Measurements from ENCODE around the gene LMX1A.

LMX1A gene

GRCh38 chr1:165367375-165367993, 11.0 kb upstream of the LMX1A start:
- peak; percentile 79 for DNase-seq (ENCODE audit: low spot score)

- DNase-seq (ENCODE audit: low spot score), result peak; percentile 17
Measured at GRCh38 chr1:165365341-165365740, 8.8 kb upstream of the LMX1A start.

DNA sequence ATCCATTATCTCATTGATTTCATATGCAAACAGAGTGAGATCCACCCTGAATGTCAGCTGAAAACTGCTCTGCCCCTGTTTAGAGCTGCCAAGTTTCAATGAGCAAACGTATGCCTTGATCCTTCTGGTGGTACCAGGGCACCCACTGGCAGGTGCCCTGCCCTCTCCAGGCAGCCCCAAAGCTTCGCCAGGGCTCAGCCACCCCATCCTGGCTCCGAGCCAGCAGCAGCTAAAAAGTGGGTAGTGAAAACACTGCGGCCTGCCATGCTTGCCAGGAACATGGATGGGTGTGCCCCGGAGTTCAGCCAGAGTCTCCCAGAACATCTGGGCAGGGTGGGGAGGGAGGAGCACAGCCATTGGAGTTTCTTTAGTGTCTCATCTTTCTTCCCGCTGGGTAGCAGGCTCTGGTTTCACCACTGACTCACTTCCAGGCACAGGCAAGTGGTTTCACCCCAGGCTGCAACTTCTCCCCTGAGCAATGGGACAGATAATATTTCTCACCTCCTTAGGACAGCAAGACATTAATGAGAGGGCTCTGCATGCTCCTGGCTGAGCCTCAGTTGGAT, 8.1 kb upstream of the LMX1A start:
- DNase-seq (ENCODE audit: low spot score), result peak; percentile 63

- DNase-seq (ENCODE audit: low spot score), result no peak
Measured at GRCh38 chr1:165356876-165357275, 361 bp upstream of the LMX1A start.

GRCh38 chr1:165355139-165355976, 1.2 kb downstream of the LMX1A start:
- DNase-seq (ENCODE audit: low spot score), result no peak

DNA sequence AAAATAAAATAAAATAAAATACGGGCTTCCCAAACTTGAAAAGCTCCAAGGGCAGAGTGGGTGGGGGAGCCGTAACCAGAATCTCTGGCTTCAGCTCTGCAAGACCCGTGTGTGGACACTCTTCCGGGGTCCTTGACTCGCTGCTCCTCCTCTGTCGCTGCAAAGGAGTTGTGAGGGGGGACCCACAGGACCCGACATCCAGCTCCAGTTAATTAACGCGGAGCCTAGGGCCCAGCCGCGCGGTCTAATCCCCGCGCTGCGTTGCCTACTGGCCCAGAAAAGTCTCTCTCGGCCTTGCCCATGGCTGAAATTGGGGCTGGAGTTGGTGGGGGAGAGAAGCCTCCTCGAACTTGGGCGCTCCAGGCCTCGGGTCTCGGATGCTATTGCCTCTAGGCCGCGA, 1.8 kb downstream of the LMX1A start:
- no peak for DNase-seq (ENCODE audit: low spot score)

DNA sequence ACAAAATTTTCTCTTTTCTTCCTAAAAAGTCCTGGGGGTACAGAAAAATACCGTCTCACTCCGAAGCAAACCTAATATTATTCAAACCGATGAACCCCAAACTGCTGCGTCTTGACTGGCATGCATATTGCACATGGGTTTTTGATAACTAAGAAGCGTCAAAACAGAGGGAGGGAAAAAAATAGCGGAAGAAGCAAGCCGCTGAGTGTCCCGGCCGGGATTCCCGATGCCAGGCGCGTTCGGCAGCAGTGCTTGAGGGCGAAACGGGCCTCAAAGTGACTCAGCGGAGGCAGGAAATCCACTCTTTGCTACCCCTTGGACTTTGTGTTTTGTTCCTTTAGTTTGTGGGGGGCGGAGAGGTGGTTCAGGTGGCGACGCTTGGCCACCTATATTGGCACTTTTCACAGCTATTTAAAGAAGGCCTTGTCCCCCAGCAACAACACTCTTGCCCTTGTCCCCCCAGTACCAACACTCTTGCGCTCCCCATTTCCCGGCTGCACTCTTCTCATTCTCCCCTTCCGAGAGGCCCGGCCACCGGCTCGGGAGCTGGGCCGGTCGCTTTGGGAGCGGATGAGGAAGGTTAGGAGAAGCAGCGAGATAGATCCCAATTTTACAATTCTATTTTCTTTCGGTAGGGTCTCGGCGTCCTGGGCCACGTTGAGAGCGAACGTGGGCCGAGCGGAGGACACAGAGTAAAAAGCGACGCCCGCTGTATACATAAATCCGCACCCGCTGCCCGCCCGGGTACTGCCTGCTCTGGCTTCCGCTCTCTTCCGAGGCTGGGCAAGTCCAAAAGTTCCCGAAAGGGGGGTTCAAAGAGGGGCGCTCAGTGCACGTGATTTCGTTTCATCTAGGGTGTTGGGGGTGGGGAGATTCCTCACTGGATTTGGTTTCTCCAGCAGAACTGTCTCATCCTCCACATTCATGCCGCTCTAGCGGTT, 2.5 kb downstream of the LMX1A start:
- DNase-seq (ENCODE audit: low spot score), result no peak

DNA sequence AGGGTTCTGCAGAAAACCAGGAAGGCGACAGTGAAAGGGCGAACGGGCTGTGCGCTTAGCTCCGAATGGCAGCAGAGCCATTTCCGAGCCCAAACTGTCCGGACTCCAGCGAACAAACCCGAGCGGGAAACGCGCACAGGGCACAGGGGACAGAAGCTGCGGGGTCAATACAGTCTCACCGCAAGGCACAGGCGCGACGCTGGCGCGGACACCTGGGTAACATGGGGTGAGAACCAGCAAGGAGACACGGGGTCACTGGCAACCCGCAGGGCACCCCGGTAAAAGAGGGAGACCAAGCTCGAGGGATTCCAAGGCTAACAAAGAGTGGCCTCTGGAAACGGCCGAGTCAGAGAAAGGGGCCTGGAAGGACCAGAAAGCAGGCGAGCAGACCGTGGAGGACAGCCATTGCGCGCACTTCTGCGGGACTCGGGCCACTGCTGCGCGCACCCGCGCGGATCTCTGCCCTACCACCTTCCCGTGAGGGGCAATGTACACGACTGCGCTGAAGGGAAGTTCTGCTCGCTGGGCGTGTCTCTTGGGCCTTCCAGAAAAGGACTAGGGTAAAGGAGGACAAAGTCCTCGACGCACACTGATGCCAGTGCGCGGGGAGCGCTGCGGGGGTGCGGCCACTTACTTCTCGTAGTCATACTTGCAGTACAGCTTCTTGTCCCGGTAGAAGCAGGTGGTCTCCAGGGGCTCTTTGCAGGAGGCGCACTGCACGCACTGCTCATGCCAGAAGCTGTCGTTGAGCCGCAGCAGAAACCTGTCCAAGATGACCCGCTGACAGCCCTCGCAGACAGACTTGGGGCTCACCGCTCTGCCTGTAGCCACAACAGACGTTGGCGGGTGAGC, 3.8 kb downstream of the LMX1A start:
- DNase-seq (ENCODE audit: low spot score), result no peak

DNA sequence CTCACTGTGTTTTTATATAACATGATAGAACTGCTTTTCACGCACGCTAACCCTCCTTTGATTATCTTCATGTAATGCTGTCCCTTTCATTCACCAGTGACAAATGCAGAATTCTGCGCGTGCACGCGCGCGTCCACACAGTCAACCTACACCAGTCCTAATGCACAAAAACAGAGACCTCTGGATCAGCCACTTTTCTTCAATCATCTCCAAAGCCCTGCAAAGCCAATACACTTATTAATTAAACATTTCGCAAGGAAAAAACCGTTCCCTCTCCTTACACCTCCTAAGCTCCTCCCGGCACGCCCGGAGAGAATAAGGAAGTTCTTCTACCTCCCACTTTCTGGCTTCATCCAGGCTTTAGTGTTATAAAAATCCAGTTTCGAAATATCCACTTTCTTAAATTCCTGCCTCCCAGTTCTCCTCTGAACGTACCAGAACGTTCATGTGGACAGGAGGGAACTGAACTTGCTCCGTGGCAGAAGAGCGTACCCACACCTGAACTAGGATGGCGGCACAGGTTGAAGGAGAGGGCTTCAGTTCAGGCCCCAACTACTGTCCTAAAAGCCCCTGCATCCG, 4.6 kb downstream of the LMX1A start:
- no peak for DNase-seq (ENCODE audit: low spot score)

DNA sequence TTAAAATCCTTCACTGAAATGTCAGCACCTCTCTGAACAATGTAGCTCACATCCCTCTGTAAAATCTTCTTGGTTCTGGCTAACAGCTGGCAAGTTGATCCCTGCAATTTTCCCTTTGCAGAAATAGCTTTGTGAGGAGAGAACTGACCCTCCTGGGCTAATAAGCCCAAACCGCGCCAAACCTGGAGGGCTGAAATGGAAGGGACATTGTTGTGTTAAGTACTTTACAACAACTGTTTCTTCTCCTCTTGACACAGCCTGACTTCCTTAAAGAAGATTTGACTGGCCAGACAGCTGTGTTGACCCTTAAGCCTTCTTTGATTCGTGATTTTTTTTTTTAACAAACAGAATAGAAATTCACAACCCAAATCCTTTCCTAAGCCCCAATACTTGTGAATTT, 5.7 kb downstream of the LMX1A start:
- DNase-seq (ENCODE audit: low spot score), result no peak

GRCh38 chr1:165345502-165345901, 11.0 kb downstream of the LMX1A start:
- no peak for DNase-seq (ENCODE audit: low spot score)

DNA sequence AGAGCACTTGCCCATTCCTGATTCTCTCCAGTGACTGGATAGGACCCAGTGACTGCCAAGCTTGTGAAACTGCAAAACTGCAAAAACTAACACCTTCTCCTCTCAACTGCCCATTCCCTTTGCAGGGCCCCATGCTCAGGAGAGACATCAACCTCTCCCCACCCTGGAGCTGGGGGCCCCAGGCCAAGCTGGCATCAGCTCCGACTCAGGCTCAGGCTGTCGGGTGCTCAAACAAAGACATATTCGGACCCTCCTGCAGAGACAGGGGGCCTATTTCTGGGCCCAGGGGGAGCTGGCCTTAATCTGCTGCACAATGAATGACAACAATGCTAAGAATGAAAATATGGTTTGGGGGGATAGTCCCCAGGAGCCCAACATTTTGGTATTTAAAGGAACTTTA, 11.8 kb downstream of the LMX1A start:
- no peak for DNase-seq (ENCODE audit: low spot score)

DNA sequence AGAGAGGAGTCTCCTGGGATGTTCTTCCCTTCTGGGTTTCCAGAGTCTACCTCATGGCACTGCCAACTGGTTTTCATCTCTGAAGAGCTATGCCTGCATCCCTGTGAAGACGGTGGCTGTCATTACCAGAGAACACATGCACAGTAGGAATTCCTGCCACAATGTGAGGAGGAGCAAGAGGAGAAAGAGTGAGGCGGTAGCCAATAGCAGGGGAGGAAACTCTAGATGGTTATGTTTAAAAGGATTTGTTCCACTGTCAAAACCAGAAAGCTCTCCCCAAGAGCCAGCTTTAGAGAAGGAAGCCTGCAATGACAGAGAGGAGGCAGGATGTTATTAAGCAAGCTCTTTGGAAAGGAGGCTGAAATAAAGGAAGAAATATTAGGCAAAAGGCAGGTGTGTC, 12.3 kb downstream of the LMX1A start:
- no peak for DNase-seq (ENCODE audit: low spot score)

DNA sequence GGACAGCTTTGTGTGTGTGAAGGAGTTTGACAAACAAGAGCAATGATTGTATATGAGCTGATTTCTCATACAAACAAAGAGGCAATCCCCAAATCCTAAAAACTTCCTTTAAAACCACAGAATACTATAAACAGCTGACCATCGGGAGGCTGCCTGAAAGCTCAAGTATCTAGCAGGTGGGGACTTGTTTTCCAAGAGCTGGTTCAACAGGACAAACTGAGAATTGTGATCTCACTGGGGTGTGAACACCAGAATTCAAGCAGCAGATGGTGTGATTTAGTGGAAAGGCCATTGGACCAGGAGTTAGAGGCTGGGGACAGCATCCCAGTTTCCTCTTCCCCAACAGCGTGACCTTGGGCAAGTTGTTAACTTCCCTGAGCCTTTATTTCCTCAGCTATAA, 13.9 kb downstream of the LMX1A start:
- no peak for DNase-seq (ENCODE audit: low spot score)

DNA sequence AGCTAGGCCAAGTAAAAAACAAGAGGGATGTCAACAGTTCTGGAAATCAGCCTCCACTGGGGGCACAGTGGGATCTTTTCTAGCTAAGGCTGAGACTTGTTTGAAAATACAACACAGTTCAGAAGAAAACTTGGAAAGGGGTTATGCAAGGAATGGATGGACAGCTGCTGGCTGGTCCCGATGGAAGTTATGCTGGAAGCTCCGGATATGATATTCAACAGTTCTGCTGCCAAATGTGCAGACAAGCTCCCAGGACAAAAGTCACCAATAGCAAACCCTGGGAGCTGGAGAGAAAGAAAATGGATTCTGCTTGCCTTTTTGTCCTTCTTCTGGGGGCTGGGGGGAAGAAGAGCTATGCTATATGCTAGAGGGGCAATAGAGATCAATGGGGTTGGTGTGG, 14.3 kb downstream of the LMX1A start:
- no peak for DNase-seq (ENCODE audit: low spot score)

GRCh38 chr1:165339164-165339563, 17.4 kb downstream of the LMX1A start:
- no peak for DNase-seq (ENCODE audit: low spot score)

DNA sequence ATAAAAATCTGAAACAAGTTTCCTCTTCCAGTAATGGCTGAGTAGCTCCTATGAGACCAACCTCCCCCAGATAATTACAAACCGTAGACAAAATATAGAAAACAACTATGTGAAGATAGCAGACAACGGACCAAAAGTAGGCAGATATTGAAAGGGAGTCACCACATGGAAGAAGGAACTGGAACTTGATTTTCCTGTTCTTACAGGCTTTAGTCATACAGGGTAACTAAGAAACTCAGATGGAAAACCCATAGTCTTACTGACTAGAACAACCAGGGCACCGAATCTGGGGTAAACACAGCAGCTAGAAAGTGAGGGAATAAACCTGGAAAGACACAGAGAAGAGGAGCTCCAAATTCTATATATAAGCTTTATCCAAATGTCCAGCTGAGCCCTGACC, 26.0 kb downstream of the LMX1A start:
- no peak for DNase-seq (ENCODE audit: low spot score)

- DNase-seq (ENCODE audit: low spot score), result no peak
Measured at GRCh38 chr1:165329104-165329503, 27.4 kb downstream of the LMX1A start.

GRCh38 chr1:165328136-165328535, 28.4 kb downstream of the LMX1A start:
- DNase-seq (ENCODE audit: low spot score), result no peak

- DNase-seq (ENCODE audit: low spot score), result no peak
Measured at GRCh38 chr1:165327538-165327937, 29.0 kb downstream of the LMX1A start.
